Hematopoietic multipotent progenitor cell treated with erythropoietin and hydrocortisone succinate and interleukin-3 and kit ligand, for 8 days (in vitro differentiated cells): ENCODE data around the gene STK10.
A peak's percentile ranks its signal among the peaks of the same experiment; 100 is the strongest.
"Not testable (repeated sequence)": the region's sequence is repeated elsewhere in the genome, so short reads cannot be mapped to it uniquely, and the experiment has no call there.

Experiments
- DNase-seq: peaks from one replicate; pipeline ENCODE4 v3.0.0-alpha.2; 2015

STK10 gene

DNA sequence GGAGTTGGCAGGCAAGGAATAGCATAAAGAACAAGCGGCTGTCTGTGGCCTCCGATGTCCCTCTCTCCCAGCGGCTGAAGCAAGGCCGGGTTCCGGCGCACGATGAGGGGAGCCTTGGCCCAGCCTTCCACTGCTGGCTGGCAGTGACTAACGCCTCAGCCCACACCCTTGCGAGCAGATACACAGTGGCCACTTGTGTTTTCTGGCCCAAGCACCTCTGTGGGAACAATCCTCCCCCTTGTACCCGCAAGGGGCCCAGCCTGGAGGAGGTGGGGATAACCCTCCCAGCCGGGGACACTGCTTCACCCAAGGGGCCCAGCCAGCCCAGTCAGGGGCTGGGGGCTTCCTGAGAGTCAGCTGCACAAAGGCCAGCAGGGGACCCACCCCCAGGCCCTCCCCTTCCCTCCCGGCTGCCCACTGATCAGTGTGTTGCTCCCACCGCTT lies 23.2 kb downstream of the STK10 start:
- DNase-seq, result no peak

GRCh38 chr5:172163346-172163745 lies 24.7 kb downstream of the STK10 start:
- DNase-seq, result no peak

- DNase-seq, result no peak
Observed at GRCh38 chr5:172162987-172163343, 25.1 kb downstream of the STK10 start.

DNA sequence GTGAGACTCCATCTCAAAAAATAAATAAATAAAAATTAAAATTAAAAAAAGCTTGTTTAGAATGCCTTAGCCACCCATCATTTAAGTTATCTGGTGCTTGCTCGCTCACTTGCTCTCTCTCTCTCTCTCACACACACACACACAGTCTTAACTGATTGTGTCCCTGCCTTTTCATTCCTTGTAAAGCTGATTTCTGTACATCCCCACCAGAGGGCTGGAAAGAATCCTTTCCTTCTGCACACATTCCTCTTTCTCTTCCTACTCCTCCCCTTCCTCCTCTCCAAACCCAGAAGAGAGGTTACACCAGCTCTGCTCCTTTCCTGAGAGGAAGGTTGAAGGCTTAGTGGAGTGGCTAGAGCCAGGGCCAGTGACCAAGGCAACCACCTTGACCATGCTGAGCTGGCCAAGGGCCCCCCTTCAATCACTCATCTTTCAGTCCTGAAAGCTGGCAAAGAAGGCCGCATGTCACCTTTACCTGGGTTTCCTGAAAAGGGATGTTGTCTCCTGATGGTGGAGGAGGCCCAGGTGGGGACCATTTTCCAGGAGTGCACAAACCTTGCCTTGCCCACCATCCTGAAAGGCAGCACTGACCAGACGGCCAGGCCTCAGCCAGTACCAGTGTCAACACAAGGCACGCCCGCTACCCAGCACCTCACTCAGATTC lies 25.6 kb downstream of the STK10 start:
- peak; percentile 32 for DNase-seq

DNA sequence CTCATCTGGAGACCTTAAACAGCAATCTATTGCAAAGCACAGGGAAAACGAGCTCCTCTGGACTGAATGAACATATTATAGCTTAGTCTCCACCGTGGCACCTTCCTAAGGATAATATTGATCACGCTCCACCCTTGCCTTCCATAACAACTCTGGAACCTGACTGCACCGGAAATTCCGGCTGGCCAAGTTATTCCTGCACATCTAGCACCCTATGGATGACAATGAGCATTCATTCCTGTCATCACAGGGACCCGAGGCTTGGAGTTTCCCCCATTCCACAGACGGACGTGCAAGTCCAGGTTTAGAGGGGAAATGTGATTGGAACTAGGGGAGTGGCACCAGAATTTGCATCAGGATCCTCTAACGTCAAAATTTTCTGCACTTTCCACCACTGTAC lies 27.5 kb downstream of the STK10 start:
- DNase-seq, result no peak

- no peak for DNase-seq
Observed at GRCh38 chr5:172159016-172159415, 29.0 kb downstream of the STK10 start.

DNA sequence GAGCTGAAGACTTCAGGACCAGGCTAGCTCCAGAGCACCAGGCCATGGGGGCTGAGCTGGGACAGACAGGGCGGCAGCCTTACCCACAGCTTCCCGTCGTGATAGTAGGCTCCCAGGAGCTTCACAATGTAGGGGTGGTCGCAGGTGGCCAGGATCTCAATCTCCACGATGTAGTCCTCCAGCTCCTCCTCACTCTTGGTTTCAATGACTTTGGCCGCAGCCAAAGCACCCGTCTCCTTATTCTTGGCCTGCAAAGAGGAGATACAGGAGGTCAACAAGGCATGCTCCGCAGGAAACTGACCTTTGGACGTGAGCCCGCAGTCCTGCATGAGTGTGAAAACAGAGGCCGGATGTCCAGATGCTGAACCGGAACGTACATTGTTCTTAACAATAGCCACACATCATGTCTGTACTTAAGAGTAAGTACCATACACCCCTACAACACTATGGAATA lies 31.5 kb downstream of the STK10 start:
- no peak for DNase-seq

DNA sequence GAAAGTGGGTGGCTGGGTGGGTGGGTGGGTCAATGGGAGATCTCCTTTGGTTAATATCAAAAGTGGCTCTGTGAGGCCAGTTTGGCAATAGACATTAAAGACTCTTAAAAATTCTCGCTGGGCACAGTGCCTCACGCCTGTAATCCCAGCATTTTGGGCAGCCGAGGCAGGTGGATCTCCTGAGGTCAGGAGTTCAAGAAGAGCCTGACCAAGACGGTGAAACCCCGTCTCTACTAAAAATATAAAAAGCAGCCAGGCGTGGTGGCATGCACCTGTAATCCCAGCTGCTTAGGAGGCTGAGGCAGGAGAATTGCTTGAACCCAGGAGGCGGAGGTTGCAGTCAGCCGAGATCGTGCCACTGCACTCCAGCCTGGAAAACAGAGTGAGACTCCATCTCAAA lies 32.9 kb downstream of the STK10 start:
- DNase-seq, result not testable (repeated sequence)

- DNase-seq, result no peak
Observed at GRCh38 chr5:172153695-172154094, 34.3 kb downstream of the STK10 start.

- DNase-seq, result no peak
Observed at GRCh38 chr5:172151661-172152210, 36.3 kb downstream of the STK10 start.

- peak; percentile 52 for DNase-seq
Observed at GRCh38 chr5:172150514-172151425, 37.3 kb downstream of the STK10 start.

- not testable (repeated sequence) for DNase-seq
Observed at GRCh38 chr5:172149481-172149880, 38.5 kb downstream of the STK10 start.

DNA sequence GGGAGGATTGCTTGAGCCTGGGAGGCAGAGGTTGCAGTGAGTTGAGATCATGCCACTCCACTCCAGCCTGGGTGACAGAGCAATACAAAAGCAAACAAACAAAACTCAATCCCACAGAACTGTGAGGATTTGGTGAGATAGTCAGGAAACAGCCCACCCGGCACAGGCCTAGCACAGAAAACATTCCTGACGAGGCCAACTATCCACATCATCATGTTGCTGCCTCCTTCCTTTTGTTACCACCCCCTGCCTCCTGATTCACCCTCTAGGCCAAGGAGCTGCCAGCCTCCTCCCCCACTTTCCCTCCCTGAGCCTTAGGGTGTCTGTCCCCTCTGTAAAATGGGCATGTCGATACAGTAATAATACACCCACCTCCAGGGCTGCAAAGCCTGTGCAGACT lies 39.0 kb downstream of the STK10 start:
- no peak for DNase-seq

DNA sequence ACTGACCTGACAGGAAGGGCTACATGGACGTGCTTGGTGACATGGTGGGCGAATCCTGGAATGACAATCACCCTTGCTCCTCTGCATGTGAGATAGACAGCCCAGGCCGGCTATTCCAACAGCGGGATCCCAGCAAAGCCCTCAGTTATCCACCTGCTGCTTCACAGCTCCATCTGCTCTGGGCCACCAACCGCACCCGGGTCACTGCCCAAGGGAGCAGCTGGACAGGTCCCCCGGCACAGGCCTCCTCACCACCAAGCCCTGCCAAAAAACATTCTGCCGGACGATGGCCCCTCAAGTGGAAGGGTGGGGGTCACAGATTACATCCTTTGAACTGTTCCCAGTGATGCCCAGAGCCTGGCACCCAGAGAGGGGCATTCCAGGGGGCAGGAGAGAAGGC lies 39.6 kb downstream of the STK10 start:
- no peak for DNase-seq

DNA sequence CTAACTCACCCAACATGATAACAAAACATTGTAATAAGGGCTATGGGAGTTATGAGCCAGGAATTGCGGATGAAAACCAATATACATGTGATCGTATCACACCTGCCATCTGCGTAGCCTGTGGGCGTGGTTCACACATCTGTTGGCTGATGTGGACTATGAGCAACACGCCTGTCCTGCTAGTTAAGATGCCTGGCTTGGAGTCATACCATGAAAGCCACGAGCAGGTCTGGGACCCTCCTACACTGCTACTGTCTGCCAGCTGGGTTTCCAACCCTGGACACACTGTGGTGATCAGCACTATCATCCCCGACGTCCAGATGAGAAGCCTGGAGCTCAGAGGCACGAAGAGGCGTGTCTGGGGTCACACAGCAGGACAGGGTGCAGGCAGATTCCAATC lies 40.2 kb downstream of the STK10 start:
- DNase-seq, result peak; percentile 93

DNA sequence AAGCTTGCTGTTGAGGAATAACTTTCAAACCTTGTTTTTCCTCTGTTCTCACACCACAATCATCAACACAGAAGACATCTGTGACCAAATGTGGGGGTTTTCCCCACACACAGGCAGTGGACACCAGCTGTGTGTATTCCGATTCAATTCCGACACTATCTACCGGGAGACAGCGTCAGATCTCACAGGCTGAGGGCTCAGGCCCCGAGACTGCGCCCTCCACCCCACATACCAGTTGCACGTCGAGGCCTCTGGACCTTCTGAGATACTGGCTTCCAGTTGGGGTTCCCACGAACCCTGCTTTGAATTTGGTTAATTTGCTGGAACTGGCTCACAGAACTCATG lies 41.3 kb downstream of the STK10 start:
- no peak for DNase-seq

DNA sequence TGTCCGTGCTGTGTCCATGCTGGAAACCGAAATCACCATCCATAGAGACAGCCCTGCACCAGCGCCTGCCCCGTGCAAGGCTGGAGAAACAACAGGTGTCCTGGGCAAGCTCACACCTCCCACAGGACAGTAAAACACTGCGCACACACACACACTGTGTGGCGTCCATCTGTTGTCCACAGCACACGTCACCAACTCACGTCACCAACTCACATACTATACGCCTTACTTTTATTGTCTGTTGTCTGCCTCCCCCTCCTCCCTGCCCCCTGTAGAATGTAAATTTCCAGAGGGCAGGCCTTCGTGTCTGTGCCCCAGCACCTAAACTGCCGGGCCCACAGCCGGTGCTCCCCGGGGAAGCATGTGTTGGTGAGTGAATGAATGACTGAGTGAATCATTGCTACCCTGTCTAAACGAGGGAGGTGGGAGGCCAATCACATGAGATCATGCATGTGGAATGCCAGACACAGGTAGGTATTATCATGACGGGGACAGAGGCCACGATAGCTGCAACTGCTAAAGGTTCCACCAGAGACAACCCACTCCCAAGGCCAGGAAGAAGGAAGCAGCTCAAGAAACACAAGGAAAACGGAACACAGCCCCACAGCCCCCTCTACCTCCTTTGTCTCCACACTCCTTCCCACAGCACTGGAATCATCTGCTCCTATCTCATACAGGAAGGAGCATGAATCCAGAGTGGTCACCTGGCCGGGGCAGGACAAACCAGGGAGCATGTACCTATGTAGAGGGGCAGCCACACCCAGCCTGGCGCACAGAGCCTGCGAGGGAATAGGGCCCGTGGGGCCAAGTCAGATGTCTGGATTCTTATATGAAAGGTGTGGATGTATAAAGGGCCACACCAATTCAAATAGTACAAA lies 41.9 kb downstream of the STK10 start:
- no peak for DNase-seq

- no peak for DNase-seq
Observed at GRCh38 chr5:172144931-172145869, 42.8 kb downstream of the STK10 start.

GRCh38 chr5:172144291-172144815 lies 43.7 kb downstream of the STK10 start:
- peak; percentile 97 for DNase-seq

DNA sequence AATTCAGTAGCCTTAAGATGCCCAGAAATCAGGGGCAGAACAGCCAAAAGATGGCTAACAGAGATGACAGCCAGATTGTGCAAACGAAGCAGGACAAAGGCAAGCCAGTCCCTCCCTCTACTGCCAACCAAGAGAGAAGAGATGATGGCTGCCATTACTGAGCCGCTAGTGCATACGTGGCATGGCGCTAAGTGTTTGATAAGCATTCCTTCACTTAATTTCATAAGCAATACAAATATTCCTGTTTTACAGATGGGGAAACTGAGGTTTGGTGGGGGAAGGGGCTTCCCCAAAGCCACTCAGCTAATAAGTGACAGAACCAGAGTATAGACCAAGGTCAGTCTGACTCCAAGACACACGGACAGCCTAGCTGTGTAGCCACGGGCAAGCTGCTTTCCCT lies 44.1 kb downstream of the STK10 start:
- DNase-seq, result no peak

DNA sequence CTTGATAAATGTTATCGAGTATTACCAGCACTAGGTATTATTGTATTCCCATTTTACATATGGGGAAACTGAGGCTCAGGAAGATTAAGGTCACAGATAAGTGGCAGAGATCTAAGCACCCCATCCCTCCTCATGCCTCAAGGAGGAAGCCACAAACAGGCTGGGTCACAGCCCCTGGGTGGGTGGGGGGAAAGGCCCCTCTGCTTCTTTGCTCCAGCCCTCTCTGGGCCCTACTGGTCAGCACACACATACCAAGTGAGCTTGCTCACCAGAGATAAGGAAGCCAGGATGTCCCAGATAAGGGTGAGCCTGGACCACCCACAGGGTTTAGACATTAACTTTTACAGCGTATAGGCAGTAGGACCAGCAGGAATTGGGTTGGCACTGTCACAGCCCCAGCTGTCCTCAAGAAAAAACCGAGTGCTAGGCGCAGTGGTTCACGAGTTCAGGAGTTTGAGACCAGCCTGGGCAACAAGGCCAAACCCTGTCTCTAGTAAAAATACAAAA lies 45.3 kb downstream of the STK10 start:
- DNase-seq, result peak; percentile 89
